Uterus (tissue), 4 donors: ENCODE measurements around the gene GSG1L. TPM values are rescaled to one million over a fixed set of nuclear protein-coding genes. Genes with fewer than 3 reads are reported as not detected.
"Not testable (repeated sequence)": the region's sequence is repeated elsewhere in the genome, so short reads cannot be mapped to it uniquely, and the experiment has no call there.

Experiments
- DNase-seq, 2 donors: peaks; one replicate each; pipeline ENCODE4 v3.0.0-alpha.2; 2019 to 2020
- H3K27ac ChIP-seq, 2 donors: fragments of 200-600 bp; sonication (generic); 1 replicate in 1 of 2; 2 replicates in 1 of 2; pipeline ENCODE4 v1.5.1; 2016 to 2018
- H3K27me3 ChIP-seq, 2 donors: fragments of 200-600 bp; sonication (generic); one replicate each; pipeline ENCODE4 v1.5.1; 2018 to 2019; ENCODE audit warnings: control low read depth in 1 of 2
- H3K36me3 ChIP-seq, 2 donors: fragments of 200-600 bp; sonication (generic); one replicate each; pipeline ENCODE4 v1.5.1; 2019; ENCODE audit warnings: control low read depth in 1 of 2
- H3K4me1 ChIP-seq, 2 donors: fragments of 200-600 bp; sonication (generic); one replicate each; pipeline ENCODE4 v1.5.1; 2018 to 2019; ENCODE audit warnings: control low read depth in 1 of 2
- H3K4me3 ChIP-seq, 2 donors: fragments of 200-600 bp; sonication (generic); 1 replicate in 1 of 2; 2 replicates in 1 of 2; pipeline ENCODE4 v1.5.1; 2018 to 2019; ENCODE audit warnings: mild to moderate bottlenecking in 1 of 2
- H3K9me3 ChIP-seq, 2 donors: fragments of 200-600 bp; sonication (generic); one replicate each; pipeline ENCODE4 v1.5.1; 2019; ENCODE audit warnings: control low read depth in 1 of 2
- CTCF ChIP-seq, 4 experiments: fragments of 200-600 bp in 2 of 4; fragments of 450-650 bp in 2 of 4; sonication (generic) in 2 of 4; IDR thresholded peaks; one replicate each; pipeline ENCODE4 v1.5.1; 2016 to 2019; ENCODE audit warnings: antibody characterized with exemption in 4 of 4, mild to moderate bottlenecking in 2 of 4, moderate library complexity in 1 of 4
- POLR2A ChIP-seq, 2 donors: fragments of 450-650 bp; IDR thresholded peaks; one replicate each; pipeline ENCODE4 v1.6.1; 2016; ENCODE audit warnings: antibody characterized with exemption in 2 of 2, mild to moderate bottlenecking in 1 of 2, moderate library complexity in 1 of 2
- intact Hi-C: fragments of 100-400 bp; cut with DNase I; formaldehyde crosslinking; loops from one replicate; pipeline ENCODE4 v1.15.1; 2023; ENCODE audit warnings: low total_unique reads
- total RNA-seq, 4 donors: library from RNA; depleted of rRNA in 3 of 4; stranded (reverse); fragments of >200 nt in 3 of 4; gene quantifications; one replicate each; pipeline versions ENCODE4 v1.1.0 to v1.2.4, GENCODE V29; 2014 to 2023
- donor health status: DM: yes; HTN: yes; CAD: no.

Gene GSG1L
- total RNA-seq, 4 donors from 2014 or later, result 0.24 to 0.35 TPM; not detected in 2

- no peaks in the 10 kb centered on the region for H3K9me3 ChIP-seq
- TF ChIP-seq POLR2A (IDR thresholded peaks at IDR 0.05) (no peak), CTCF (IDR thresholded peaks at IDR 0.05) (no peak)
- no peak overlapping the region for H3K27ac ChIP-seq
- H3K4me1 ChIP-seq, result no peaks in the 10 kb centered on the region
- no peak for DNase-seq
- no peak overlapping the region for H3K4me3 ChIP-seq
- no peaks in the 10 kb centered on the region for H3K27me3 ChIP-seq
- H3K36me3 ChIP-seq, result no peaks in the 10 kb centered on the region
- intact Hi-C loops, result no loop called here
Observed at GRCh38 chr16:27883576-27883975, 179.9 kb downstream of the GSG1L start.

GRCh38 chr16:27880287-27880686 is 183.2 kb downstream of the GSG1L start:
- no peak for DNase-seq
- Histone ChIP-seq H3K4me1 (no peaks in the 10 kb centered on the region), H3K27ac (no peak overlapping the region), H3K36me3 (no peaks in the 10 kb centered on the region), H3K4me3 (no peak overlapping the region), H3K9me3 (no peaks in the 10 kb centered on the region), H3K27me3 (no peaks in the 10 kb centered on the region)
- intact Hi-C loops, result no loop called here
- no peak for TF ChIP-seq CTCF (IDR thresholded peaks at IDR 0.05)
- no peak for TF ChIP-seq POLR2A (IDR thresholded peaks at IDR 0.05)

DNA sequence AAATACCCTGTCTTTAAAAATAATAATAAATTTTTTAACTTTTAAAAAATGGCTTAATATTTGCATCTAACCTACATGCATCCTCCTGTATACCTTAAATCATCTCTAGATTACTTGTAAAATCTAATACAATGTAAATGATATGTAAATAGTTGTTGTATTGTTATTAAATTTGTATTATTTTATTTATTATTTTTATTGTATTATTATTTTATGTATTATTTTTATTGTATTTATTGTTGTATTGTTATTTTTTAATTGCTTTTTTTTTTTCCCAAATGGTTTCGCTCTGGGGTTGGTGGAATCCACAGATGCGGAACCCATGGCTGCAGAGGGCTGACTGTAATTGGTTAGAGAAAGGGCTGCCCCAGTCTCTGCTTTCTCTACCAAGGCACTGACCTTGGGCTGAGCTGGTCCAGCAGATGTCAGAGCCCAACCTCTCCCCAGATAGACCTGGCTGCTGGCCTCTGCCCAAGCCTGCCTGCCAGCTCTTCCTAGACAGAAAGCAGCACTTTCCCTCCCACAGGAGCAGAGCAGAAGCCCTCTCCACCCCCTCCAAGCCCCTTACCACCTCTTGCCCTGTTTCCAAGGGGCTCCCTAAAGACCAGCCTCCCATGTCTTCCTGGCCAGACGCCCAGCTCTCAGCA is 183.8 kb downstream of the GSG1L start:
- no peak overlapping the region for H3K4me3 ChIP-seq
- no peak overlapping the region for H3K27ac ChIP-seq
- no peak for TF ChIP-seq CTCF (IDR thresholded peaks at IDR 0.05)
- TF ChIP-seq POLR2A (IDR thresholded peaks at IDR 0.05), result no peak
- no peaks in the 10 kb centered on the region for H3K27me3 ChIP-seq
- H3K9me3 ChIP-seq, result no peaks in the 10 kb centered on the region
- no peaks in the 10 kb centered on the region for H3K36me3 ChIP-seq
- DNase-seq, result no peak
- H3K4me1 ChIP-seq, result no peaks in the 10 kb centered on the region
- intact Hi-C loops, result no loop called here

DNA sequence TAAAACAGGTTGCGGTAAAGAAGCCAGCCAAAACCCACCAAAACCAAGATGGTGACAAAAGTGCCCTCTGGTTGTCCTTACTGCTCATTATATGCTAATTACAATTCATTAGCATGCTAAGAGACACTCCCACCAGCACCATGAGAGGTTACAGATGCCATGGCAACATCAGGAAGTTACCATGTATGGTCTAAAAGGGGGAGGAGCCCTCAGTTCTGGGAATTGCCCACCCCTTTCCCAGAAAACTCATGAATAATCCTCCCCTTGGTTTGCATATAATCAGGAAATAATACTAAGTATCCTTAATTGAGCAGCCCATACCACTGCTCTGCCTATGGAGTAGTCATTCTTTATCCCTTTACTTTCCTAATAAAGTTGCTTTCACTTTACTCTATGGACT is 190.9 kb downstream of the GSG1L start:
- H3K4me1 ChIP-seq, intact Hi-C loops, H3K9me3 ChIP-seq, DNase-seq, H3K4me3 ChIP-seq, H3K36me3 ChIP-seq, H3K27me3 ChIP-seq, H3K27ac ChIP-seq: not testable (repeated sequence)

- TF ChIP-seq POLR2A (IDR thresholded peaks at IDR 0.05), result no peak
- TF ChIP-seq CTCF (IDR thresholded peaks at IDR 0.05), result no peak
- H3K4me3 ChIP-seq, result no peak overlapping the region
Observed at GRCh38 chr16:27870116-27870798, 193.3 kb downstream of the GSG1L start.

More at GRCh38 chr16:27870116-27870798, 193.3 kb downstream of the GSG1L start:
- Histone ChIP-seq H3K36me3 (no peaks in the 10 kb centered on the region), H3K4me1 (no peaks in the 10 kb centered on the region), H3K9me3 (peaks cover 0 to 4% of the 10 kb centered on the region in 2 donors), H3K27me3 (no peaks in the 10 kb centered on the region), H3K27ac (no peak overlapping the region)
- intact Hi-C loops, result no loop called here
- DNase-seq, result no peak
